GM15510 (cell line): ENCODE measurements around the gene MYO5A.

Experiments used
- POLR2A ChIP-seq: IDR thresholded peaks from 3 replicates; pipeline ENCODE4 v1.6.1; 2011; ENCODE audit warnings: borderline replicate concordance; ENCODE audit not compliant: insufficient read length; ENCODE audit errors: extremely low read depth

Gene MYO5A

DNA sequence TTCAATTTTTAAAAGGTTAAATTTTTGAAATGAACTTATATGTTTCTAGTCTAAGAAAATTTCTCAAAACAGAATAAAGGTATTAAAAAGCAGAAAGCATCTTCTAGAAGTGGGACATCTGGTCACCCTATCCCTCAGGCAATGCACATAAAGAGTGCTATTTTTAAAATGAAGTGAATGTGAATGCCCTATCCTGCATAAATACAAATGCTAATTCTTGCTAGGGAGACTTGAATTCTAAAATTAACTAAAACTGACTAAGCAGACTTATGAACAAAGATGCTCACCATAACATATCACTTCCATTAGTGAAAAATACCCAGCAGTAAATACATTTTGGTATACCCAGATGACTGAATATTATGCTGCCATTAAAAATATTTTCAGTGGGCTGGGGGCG is 11.7 kb downstream of the MYO5A start:
- no peak for TF ChIP-seq POLR2A

DNA sequence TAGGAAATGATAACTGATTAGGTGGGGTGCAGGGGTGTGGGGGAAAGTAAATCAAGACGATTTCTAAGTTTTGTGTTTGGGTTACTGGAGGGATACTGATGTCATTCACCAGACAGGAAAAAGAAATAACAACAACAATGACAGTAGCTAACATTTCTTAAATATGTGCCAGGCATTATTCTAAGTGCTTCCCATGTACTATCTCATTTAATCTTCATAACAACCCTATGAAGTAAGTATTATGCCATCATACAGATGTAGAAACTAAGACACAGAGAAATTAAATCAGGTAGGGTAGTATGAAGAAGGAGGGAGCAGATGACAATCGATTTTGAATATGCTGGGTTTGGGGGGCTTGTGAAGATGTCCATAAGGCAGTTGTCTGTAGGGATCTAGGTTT is 13.3 kb downstream of the MYO5A start:
- TF ChIP-seq POLR2A: no peak

DNA sequence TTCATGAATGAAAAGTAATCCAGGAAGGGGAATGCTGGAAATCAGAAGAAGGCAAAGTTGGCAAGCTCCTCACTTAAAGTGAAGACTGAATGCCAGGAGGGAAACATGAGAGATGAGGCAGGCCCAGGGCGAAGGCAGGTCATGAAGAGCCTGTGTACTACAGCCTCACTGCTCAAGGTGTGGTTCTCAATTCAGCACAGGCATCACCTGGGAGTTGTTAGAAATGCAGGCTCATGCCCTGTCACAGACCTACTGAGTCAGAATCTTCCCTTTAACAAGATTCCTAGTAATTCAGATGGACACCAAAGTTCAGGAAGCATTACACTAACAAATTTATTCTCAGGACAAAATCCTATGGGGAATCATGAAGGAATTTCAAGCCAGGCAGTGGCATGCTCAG is 14.2 kb downstream of the MYO5A start:
- TF ChIP-seq POLR2A: no peak

DNA sequence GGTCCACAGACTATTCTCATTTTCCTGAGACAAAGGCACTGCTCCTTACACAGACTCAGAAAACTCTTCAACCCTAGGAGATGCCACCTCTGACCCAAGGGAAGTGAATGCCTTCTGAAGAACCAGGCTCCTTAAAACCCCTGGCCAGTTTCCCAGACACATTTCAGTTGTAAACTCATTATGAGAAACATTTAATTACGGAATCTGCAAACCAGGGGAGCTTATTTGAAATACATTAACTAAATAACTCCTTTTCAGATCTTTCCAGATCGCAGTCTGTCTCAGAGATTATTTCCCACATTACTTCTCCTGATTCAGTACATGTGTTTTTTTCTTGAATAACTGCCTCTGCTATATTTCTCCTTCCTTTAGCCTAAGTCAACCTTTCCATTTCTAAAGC is 17.6 kb downstream of the MYO5A start:
- TF ChIP-seq POLR2A: no peak

DNA sequence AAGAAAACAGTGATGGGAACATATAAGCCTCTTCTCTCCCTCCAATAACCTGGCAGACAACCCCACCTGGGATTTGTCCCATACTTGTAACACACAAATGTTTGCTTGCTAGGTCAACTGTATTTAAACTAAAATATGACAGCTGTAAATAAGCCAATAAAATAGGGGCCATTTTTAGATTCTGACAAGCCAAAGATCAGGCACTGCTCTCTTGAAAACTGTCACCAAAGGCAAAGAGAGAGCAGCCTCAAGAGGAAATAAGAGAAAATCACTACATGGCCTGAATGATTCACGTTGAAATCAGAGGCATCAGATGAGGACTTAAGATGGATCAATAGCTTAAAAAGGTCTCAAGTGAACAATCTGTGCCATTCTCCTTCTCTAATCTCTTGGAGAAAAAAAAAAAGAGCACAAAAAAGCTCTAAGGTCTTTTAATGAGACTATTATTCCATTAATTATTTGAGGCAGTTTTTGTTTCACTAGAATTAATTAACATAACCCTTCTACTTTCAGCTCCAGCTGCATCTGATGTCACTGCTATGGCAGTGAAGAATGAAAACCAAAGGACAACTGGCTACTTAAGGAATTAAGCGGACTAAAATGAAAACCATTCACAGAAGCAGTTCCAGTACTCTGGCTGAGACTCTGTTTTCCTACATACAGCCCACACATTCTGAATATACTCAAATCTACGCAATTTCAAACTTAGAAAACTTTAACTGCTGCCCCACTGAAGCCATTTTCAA is 19.0 kb downstream of the MYO5A start:
- no peak for TF ChIP-seq POLR2A

DNA sequence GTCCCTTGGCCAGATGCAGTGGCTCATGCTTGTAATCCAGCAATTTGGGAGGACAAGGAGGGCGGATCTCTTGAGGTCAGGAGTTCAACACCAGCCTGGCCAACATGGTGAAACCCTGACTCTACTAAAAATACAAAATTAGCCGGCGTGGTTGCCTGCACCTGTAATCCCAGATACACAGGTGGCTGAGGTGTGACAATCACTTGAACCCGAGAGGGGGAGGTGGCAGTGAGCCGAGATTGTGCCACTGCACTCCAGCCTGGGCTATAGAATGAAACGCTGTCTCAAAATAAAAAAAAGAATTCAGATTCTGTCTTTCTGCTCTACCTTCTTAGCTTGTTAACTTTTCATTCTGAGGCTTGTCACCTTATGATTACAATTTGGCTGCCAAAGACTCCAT is 22.1 kb downstream of the MYO5A start:
- no peak for TF ChIP-seq POLR2A

DNA sequence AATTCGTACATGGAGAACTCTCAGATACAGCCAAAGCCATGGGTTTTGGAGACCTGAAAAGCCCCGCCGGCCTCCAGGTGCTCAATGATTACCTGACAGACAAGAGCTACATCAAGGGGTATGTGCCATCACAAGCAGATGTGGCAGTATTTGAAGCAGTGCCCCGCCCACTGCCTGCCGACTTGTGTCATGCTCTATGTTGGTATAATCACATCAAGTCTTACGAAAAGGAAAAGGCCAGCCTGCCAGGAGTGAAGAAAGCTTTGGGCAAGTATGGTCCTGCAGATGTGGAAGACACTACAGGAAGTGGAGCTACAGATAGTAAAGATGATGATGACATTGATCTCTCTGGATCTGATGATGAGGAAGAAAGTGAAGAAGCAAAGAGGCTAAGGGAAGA is 23.5 kb downstream of the MYO5A start:
- TF ChIP-seq POLR2A: no peak

DNA sequence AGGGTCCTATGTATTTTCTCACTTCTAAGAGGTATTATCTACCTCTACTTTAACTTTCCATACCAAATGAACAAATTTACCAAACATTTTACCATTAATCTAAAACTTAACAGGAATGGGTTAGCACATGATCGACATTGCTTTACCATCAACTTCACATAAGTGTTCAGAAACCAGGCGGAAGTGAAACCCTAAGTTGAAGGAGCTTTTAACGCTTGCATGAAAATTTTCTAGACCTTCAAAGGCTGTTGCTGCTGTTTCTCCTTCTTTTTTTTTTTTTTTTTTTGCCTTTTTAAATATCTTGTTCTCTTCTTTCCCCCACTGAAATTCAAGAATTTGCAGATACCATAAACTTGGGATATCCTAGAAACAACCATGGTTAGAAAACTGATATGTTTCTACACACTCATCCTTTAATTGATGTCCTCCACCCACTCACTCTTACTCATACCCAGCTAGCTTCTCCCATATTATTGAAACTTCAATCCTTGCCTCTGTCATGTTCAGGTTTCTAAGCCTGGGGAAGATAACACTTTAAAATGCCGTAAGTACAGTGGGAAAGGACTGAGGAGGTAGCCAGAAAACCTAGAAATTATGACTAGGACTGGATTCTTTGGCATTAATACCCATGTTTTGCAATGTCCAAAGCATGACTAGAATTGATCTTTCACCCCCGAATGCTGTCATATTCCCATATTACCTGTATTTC is 24.7 kb downstream of the MYO5A start:
- no peak for TF ChIP-seq POLR2A

DNA sequence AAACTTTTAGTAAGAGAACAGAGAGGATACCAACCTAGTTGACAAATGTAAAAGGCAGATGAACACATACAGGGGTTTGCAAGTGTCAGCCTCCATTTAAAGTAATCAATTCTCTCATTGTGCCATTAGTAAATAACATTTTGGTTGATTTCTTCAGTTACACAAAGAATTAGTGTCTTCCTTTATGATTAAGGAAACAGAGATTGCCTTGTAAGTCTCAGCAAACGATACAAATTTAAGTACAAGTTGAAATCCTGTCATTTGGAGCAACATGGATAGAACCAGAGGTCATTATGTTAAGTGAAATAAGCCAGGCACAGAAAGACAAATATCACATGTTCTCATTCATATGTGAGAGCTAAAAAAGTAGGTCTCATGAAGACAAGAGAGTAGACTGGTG is 26.1 kb downstream of the MYO5A start:
- no peak for TF ChIP-seq POLR2A

DNA sequence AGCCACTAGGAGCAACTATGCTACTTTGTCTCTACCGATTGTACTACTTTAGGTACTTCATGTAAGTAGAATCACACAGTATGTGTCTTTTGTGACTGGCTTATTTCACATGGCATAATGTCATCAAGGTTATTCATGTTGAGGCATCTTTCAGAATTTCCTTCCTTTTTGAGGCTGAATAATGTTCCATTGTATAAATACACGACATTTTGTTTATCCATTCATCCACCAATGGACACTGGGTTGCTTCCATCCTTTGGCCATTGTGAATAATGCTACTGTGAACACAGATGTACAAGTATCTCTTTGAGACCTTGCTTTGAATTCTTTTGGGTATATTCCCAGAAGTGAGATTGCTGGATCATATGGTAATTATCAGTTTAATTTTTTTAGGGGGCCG is 29.2 kb downstream of the MYO5A start:
- no peak for TF ChIP-seq POLR2A

DNA sequence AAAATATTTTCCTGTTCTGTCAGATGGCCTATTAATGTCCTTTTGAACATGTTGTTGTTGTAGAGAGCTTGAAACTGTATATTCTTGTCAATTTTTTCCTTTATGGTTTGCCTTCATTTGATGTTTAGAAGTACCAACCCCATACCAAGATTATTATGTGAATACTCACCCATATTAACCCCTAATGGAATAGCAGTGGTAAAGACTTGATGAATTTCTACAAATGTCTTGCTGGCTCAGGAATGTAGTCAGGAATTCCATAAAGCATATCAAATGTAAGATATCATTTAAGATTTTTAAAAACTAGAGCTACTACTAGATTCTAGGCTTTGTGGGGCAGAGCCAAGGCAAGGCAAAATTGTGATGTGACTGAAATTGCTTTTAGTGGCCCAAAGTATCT is 30.0 kb downstream of the MYO5A start:
- TF ChIP-seq POLR2A: no peak

DNA sequence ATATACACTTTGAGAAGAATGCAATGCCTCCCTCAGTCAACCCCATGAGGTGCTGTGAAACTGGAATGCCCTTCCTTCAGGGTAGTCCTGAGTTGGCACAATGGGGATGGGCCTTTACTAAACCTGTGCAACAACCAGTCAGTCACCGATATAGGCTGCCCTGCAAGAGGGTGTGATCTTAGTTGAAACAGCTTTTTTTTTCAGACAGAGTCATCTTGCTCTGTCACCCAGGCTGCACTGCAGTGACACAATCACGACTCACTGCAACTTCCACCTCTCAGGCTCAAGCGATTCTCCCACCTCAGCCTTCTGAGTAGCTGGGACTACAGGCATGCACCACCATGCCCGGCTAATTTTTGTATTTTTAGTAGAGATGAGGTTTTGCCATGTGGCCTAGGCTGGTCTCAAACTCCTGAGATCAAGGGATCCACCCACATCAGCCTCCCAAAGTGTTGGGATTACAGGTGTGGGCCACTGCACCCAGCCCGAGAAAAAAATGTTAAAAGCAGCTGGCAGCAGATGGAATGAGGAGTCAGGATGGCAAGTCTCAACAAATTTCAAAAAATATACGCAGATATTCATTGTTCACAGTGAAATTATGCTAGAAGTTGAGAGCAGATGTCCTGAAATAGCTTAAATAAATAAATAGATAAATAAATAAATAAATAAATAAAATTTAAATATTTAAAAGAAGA is 31.8 kb downstream of the MYO5A start:
- TF ChIP-seq POLR2A: no peak

DNA sequence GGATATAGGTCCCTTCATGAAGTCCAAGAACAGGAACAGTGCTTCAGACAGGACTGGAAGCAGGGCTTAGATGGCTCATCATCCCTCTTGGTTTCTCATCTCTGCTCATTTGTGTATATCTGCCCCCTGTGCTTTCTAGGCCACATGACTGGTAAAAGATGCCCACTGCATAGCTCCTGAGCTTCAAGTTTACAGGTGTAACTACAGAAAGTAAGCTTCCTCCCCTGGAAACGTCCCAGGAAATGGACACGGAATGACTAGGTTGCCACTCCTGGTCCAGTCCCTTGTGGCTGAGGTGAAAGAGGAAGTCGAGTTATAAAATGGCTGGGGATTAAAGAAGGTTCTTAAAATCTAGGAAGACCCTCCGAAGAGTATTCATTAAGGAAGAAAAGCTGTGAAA is 32.5 kb downstream of the MYO5A start:
- no peak for TF ChIP-seq POLR2A

DNA sequence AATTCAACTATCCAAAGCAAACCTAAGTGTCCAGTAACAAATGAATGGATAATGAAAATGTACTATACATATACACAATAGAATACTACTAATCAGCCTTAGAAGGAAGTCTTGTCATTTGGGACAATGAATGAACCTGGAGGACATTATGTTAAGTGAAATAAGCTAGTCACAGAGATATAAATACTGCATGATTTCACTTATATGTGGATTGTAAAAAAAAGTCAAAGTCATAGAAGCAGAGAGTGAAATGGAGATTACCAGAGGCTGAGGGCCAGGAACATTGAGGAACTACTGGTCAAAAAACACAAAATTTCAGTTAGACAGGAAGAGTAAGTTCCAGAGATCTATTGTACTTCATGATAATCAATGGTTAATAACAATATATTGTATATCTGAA is 33.6 kb downstream of the MYO5A start:
- TF ChIP-seq POLR2A: no peak

DNA sequence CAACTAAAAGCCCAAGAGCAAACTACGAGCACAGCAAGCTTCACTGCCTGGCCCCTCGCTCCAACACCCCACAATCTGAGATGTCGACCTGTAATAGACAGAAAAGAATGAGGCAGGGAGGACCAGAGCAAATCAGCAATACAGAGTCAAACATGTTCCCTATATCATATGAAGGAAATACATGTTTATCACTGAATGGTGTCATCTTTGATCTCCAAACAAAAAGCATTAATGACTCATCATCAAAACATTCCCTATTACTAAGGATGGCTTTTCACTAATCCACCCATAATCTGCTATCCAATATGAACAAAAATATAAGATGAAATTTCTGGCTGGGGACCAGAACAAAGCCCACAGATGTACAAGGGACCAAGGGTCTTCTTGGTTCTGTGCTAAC is 34.7 kb downstream of the MYO5A start:
- TF ChIP-seq POLR2A: no peak

DNA sequence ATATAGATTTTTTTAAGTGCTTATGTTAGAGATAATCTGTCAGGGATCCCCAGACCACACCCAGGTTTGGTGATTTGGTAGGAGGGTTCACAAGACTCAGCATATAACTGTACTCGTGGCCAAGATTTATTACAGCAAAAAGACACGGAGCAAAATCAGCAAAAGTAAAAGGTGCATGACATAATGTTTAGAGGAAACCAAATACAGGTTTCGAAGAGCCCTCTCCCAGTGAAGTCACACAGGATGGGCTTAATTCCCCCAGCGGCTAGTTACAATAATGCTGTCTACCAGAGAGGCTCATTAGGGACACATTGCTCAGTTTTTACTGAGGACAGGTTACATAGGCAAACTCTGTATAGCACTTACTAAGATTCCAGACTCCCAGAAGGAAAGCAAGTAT is 36.5 kb downstream of the MYO5A start:
- no peak for TF ChIP-seq POLR2A
